SK-MEL-5 (cell line): ENCODE results near the gene CEL. TPM values are rescaled to one million over a fixed set of nuclear protein-coding genes. Genes with fewer than 3 reads are reported as not detected.
"Not testable (repeated sequence)": the region's sequence is repeated elsewhere in the genome, so short reads cannot be mapped to it uniquely, and the experiment has no call there.

Source experiments
- DNase-seq: peaks from one replicate; pipeline ENCODE4 v3.0.0-alpha.2; 2016; ENCODE audit warnings: low read depth, low spot score
- in situ Hi-C: cut with HindIII; loops from 2 replicates; pipeline ENCODE4 v1.10.0; 2016; ENCODE audit warnings: low sequenced_read_pairs, high pct_unique_total_duplicates, low pct_unique_long_range_greater_than_20kb
- polyA plus RNA-seq, 2 experiments: library from polyadenylated mRNA; depleted of rRNA; stranded (reverse); fragments of >200 nt; gene quantifications; 2 replicates each; pipeline ENCODE4 v1.2.3, GENCODE V29; 2015
- total RNA-seq: library from RNA; depleted of rRNA; stranded (reverse); fragments of >200 nt; shearing (Covaris generic); gene quantifications from 2 replicates; pipeline ENCODE4 v1.2.3, GENCODE V29; 2014; rRNA removed

CEL gene
- 0.11 TPM in 1 of 2 replicates, not detected in the other for total RNA-seq
- polyA plus RNA-seq (2015; cell fraction: cytosol; rRNA removed): 0.12 and 0.20 TPM in 2 replicates
- 0.87 and 1.2 TPM in 2 replicates for polyA plus RNA-seq (2015; cell fraction: nucleus; rRNA removed)

GRCh38 chr9:133061764-133062145, at the start of gene CEL:
Gene CEL, plus strand, starts transcription at chr9:133061981. Its CDS starts 22 bp downstream, at chr9:133062003.
- DNase-seq, in situ Hi-C loops: not testable (repeated sequence)

- in situ Hi-C loops: no loop called here
- DNase-seq: no peak
Measured at GRCh38 chr9:133014696-133015095, 47.1 kb upstream of the CEL start.

GRCh38 chr9:133023117-133023890, 38.5 kb upstream of the CEL start:
- in situ Hi-C loops: no loop called here
- DNase-seq: peak; percentile 28

- in situ Hi-C loops: no loop called here
- DNase-seq: no peak
Measured at GRCh38 chr9:133026426-133026825, 35.4 kb upstream of the CEL start.

- in situ Hi-C loops: no loop called here
- no peak for DNase-seq
Measured at GRCh38 chr9:133027134-133027533, 34.6 kb upstream of the CEL start.

GRCh38 chr9:133028221-133028620, 33.6 kb upstream of the CEL start:
- in situ Hi-C loops: no loop called here
- no peak for DNase-seq

- no peak for DNase-seq
- in situ Hi-C loops: no loop called here
Measured at GRCh38 chr9:133029994-133030316, 31.8 kb upstream of the CEL start.

GRCh38 chr9:133030317-133031129, 31.3 kb upstream of the CEL start, which contains the start of gene GTF3C5:
Gene GTF3C5, plus strand, starts transcription at chr9:133030997. Its CDS starts 15 bp downstream, at chr9:133031012.
- in situ Hi-C loops: no loop called here
- peak; percentile 99 for DNase-seq

GRCh38 chr9:133031130-133031422, 30.7 kb upstream of the CEL start:
- in situ Hi-C loops: no loop called here
- no peak for DNase-seq

- no peak for DNase-seq
- in situ Hi-C loops: no loop called here
Measured at GRCh38 chr9:133031496-133031911, 30.3 kb upstream of the CEL start.

- in situ Hi-C loops: no loop called here
- DNase-seq: no peak
Measured at GRCh38 chr9:133032171-133032570, 29.6 kb upstream of the CEL start.

- in situ Hi-C loops: no loop called here
Measured at GRCh38 chr9:133035669-133036068, 26.1 kb upstream of the CEL start.

GRCh38 chr9:133037775-133038515, 23.8 kb upstream of the CEL start:
- no peak for DNase-seq

More at GRCh38 chr9:133035669-133036068, 26.1 kb upstream of the CEL start:
- no peak for DNase-seq

GRCh38 chr9:133040892-133041479, 20.8 kb upstream of the CEL start:
- peak; percentile 57 for DNase-seq
- in situ Hi-C loops: not testable (repeated sequence)

More at GRCh38 chr9:133037775-133038515, 23.8 kb upstream of the CEL start:
- in situ Hi-C loops: no loop called here

- in situ Hi-C loops: no loop called here
- DNase-seq: no peak
Measured at GRCh38 chr9:133041958-133042357, 19.8 kb upstream of the CEL start.

- in situ Hi-C loops: no loop called here
- DNase-seq: no peak
Measured at GRCh38 chr9:133042676-133043075, 19.1 kb upstream of the CEL start.

- DNase-seq: no peak
- in situ Hi-C loops: no loop called here
Measured at GRCh38 chr9:133043449-133044035, 18.2 kb upstream of the CEL start.
